ENCODE data around the gene KIAA1671. TPM values are rescaled to one million over a fixed set of nuclear protein-coding genes. Genes with fewer than 3 reads are reported as not detected.

Gene KIAA1671
- total RNA-seq, 6 donors from 2014 or later = 30.9 to 57.7 (median 42.1) TPM

DNA sequence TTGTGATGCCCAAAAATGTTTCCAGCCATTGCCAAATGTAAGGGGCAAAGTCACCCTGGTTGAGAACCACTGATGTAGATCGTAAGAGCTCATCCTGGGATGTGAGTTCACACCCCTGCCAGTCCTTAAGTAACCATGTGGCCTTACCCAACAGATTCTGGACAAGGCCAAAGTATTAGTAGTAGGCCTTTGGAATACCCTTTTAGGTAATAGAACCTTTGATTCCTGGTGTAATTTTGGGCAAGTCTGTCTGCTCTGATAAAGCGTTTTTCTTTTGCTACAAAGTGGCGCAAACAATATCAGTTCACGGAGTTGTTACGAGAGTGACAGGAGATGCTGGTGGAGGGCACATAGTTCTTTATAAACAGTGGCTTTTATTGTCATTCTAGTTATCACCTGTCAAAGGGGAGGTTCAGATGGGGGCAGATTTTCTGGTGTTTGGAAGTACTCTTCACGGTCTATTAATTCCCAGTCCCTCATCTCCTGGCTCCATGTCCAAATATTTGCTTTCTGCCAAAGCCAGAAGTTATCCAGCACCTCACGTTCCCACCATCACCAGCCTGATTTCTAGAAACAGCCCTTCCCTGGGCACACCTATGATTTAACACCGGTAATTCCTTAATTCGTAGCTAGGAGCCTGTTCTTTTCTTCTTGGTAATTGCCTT lies 173.3 kb downstream of the KIAA1671 start:
- Histone ChIP-seq H3K9me3 (no peaks in the 10 kb centered on the region), H3K27ac (no peak overlapping the region), H3K27me3 (no peaks in the 10 kb centered on the region), H3K36me3 (no peaks in the 10 kb centered on the region), H3K4me1 (peaks cover 12 to 42% (median 26%) of the 10 kb centered on the region in 4 donors), H3K4me3 (no peak overlapping the region)
- TF ChIP-seq POLR2A (IDR thresholded peaks at IDR 0.05) (no peak), POLR2AphosphoS5 (IDR thresholded peaks at IDR 0.05) (no peak), EP300 (IDR thresholded peaks at IDR 0.05) (no peak)
- TF ChIP-seq, protein P1, sequence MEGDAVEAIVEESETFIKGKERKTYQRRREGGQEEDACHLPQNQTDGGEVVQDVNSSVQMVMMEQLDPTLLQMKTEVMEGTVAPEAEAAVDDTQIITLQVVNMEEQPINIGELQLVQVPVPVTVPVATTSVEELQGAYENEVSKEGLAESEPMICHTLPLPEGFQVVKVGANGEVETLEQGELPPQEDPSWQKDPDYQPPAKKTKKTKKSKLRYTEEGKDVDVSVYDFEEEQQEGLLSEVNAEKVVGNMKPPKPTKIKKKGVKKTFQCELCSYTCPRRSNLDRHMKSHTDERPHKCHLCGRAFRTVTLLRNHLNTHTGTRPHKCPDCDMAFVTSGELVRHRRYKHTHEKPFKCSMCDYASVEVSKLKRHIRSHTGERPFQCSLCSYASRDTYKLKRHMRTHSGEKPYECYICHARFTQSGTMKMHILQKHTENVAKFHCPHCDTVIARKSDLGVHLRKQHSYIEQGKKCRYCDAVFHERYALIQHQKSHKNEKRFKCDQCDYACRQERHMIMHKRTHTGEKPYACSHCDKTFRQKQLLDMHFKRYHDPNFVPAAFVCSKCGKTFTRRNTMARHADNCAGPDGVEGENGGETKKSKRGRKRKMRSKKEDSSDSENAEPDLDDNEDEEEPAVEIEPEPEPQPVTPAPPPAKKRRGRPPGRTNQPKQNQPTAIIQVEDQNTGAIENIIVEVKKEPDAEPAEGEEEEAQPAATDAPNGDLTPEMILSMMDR (IDR thresholded peaks at IDR 0.05) = no peak
- DNase-seq (no peak), ATAC-seq (ENCODE audit: low FRiP score in 2 of 2) (no peak)
- WGBS, 2 donors = 78 to 84% methylated on average over 9 of the region's 9 CpGs

DNA sequence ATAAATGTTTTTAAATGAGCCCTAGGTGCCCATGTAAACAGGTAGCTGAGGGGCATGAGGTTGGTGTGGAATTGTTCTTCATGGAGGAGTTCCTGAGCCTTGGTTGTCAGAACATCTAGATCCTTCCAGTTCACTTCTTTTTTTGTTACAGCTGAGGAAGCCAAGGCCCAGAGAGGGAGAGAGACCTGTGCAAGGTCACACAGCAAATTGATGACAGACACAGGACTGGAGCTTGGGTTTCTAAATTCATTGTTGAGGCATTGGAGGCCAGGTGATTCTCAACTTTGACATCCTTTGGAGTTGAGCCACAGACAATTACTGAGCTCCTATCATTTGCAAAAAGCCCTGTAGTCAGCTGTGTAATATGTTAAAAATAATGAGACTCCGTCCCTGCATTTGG lies 174.0 kb downstream of the KIAA1671 start:
- 86 to 94% methylated on average over 1 of the region's 1 CpG for WGBS, 2 donors
- Histone ChIP-seq H3K27me3 (no peaks in the 10 kb centered on the region), H3K4me1 (peaks cover 16 to 42% (median 30%) of the 10 kb centered on the region in 4 donors), H3K36me3 (no peaks in the 10 kb centered on the region), H3K4me3 (no peak overlapping the region), H3K9me3 (no peaks in the 10 kb centered on the region), H3K27ac (no peak overlapping the region)
- DNase-seq (no peak), ATAC-seq (ENCODE audit: low FRiP score in 2 of 2) (no peak)
- TF ChIP-seq EP300 (IDR thresholded peaks at IDR 0.05) (no peak), POLR2AphosphoS5 (IDR thresholded peaks at IDR 0.05) (no peak), POLR2A (IDR thresholded peaks at IDR 0.05) (no peak)
- TF ChIP-seq, protein P1 (IDR thresholded peaks at IDR 0.05) = no peak

DNA sequence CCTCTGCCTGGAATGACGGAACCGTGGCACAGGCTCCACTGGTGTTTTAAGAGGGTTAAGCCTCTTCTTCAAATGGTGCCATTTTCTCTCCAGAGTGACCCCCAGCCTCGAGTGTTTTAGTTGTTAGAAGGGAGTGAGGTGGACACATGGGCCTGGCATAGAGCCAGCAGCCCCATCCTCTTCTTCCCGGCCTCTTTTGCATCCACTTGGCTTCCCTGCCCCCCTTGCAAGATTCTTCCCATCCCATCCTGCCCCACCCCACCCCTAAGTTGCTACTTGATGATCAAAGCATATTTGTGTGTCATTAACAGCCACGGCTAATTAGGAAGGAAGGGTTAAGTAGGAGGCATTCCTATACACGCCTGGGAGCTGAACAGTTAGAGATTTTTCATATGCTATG lies 174.8 kb downstream of the KIAA1671 start:
- WGBS, 2 donors = 55 to 57% methylated on average over 6 of the region's 6 CpGs
- Histone ChIP-seq H3K4me3 (no peak overlapping the region), H3K27ac (no peak overlapping the region), H3K36me3 (no peaks in the 10 kb centered on the region), H3K4me1 (peaks cover 21 to 44% (median 36%) of the 10 kb centered on the region in 4 donors), H3K9me3 (no peaks in the 10 kb centered on the region), H3K27me3 (no peaks in the 10 kb centered on the region)
- no peak for TF ChIP-seq POLR2A (IDR thresholded peaks at IDR 0.05)
- no peak for TF ChIP-seq EP300 (IDR thresholded peaks at IDR 0.05)
- TF ChIP-seq, protein P1 (IDR thresholded peaks at IDR 0.05) = no peak
- no peak for TF ChIP-seq POLR2AphosphoS5 (IDR thresholded peaks at IDR 0.05)
- DNase-seq (no peak), ATAC-seq (ENCODE audit: low FRiP score in 2 of 2) (no peak)

DNA sequence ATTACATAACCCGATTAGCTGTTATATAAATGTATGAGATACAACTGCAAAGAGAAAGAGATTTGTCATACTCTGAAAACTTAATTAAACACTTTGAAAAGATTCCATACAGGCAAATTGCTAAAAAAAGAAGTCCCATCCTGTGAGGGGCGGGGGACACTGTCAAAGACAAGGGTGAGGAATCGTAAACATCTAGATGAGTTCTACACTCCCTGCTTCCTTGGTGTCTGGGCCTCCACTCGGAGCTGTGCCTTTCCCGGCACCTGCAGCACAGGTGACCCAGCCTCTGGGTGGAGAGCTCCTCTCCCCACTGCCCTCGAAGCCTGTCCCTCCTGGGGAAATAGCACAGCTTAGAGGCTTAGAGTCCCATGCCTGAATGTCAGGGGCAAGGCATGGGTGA lies 177.9 kb downstream of the KIAA1671 start:
- Histone ChIP-seq H3K27me3 (no peaks in the 10 kb centered on the region), H3K36me3 (no peaks in the 10 kb centered on the region), H3K4me1 (peaks cover 48 to 71% (median 59%) of the 10 kb centered on the region in 4 donors), H3K4me3 (no peak overlapping the region), H3K27ac (peak overlapping the region; percentile 11 to 73 (median 72)), H3K9me3 (no peaks in the 10 kb centered on the region)
- ATAC-seq (ENCODE audit: low FRiP score in 2 of 2) = peak in 1 of 2 donors; percentile 11
- TF ChIP-seq, protein P1 (IDR thresholded peaks at IDR 0.05) = no peak
- no peak for TF ChIP-seq EP300 (IDR thresholded peaks at IDR 0.05)
- TF ChIP-seq POLR2AphosphoS5 (IDR thresholded peaks at IDR 0.05) = no peak
- TF ChIP-seq POLR2A (IDR thresholded peaks at IDR 0.05) = no peak
- peak in 1 of 2 donors; percentile 67 for DNase-seq
- 51 to 65% methylated on average over 6 of the region's 6 CpGs for WGBS, 2 donors
